ENCODE measurements around the gene TMEM242.

GRCh38 chr6:157300436-157300835, 22.9 kb downstream of the TMEM242 start:
- TF ChIP-seq CTCF (IDR thresholded peaks at IDR 0.05 in 8 of 11, conservative IDR thresholded peaks at IDR 0.05 in 3 of 11) (no peak), POLR2A (IDR thresholded peaks at IDR 0.05) (no peak), POLR2AphosphoS5 (IDR thresholded peaks at IDR 0.05) (no peak)

Data from spleen (tissue), 7 donors.